Naive B cell (primary cell): ENCODE data around the gene SECISBP2. TPM values are rescaled to one million over a fixed set of nuclear protein-coding genes. Genes with fewer than 3 reads are reported as not detected.
"Not testable (repeated sequence)": the region's sequence is repeated elsewhere in the genome, so short reads cannot be mapped to it uniquely, and the experiment has no call there.

ENCODE experiments used
- ATAC-seq, 2 donors: fragments of 150-1000 bp; cut with Tn5 transposase; 2 replicates each; pipeline ENCODE4 v1.10.0; 2021; ENCODE audit warnings: low read depth in 2 of 2, mild to moderate bottlenecking in 2 of 2, moderate library complexity in 2 of 2
- DNase-seq: peaks from one replicate; pipeline ENCODE4 v3.0.0; 2022
- H3K27ac Mint-ChIP-seq, 6 donors: one replicate each; pipeline ENCODE4 v1.8.0; 2020 to 2022; ENCODE audit warnings: mild to moderate bottlenecking in 6 of 6, mixed read lengths in 6 of 6, moderate library complexity in 5 of 6, inconsistent platforms in 2 of 6
- H3K27me3 Mint-ChIP-seq, 3 donors: one replicate each; pipeline ENCODE4 v1.8.0; 2021 to 2022; ENCODE audit warnings: mixed read lengths in 3 of 3, mild to moderate bottlenecking in 1 of 3
- H3K36me3 Mint-ChIP-seq, 2 donors: one replicate each; pipeline ENCODE4 v1.8.0; 2020 to 2022; ENCODE audit warnings: mixed read lengths in 2 of 2, inconsistent platforms in 1 of 2, mild to moderate bottlenecking in 1 of 2
- H3K4me1 Mint-ChIP-seq, 3 donors: one replicate each; pipeline ENCODE4 v1.8.0; 2020 to 2022; ENCODE audit warnings: mixed read lengths in 3 of 3, inconsistent platforms in 1 of 3, mild to moderate bottlenecking in 1 of 3, moderate library complexity in 1 of 3
- H3K4me3 Mint-ChIP-seq, 8 donors: one replicate each; pipeline ENCODE4 v1.8.0; 2020 to 2022; ENCODE audit warnings: mild to moderate bottlenecking in 8 of 8, mixed read lengths in 8 of 8, moderate library complexity in 8 of 8, inconsistent platforms in 2 of 8
- H3K9me3 Mint-ChIP-seq, 7 donors: one replicate each; pipeline ENCODE4 v1.8.0; 2020 to 2022; ENCODE audit warnings: mixed read lengths in 7 of 7, mild to moderate bottlenecking in 5 of 7, inconsistent platforms in 2 of 7, moderate library complexity in 1 of 7
- polyA plus RNA-seq, 6 donors: library from polyadenylated mRNA; unstranded; fragments of 300-500 nt; fragmentation: Illumina TruSeq; gene quantifications; one replicate each; pipeline ENCODE4 v1.2.3, GENCODE V29; 2021; ENCODE audit warnings: low read depth in 6 of 6

The SECISBP2 gene, protein sequence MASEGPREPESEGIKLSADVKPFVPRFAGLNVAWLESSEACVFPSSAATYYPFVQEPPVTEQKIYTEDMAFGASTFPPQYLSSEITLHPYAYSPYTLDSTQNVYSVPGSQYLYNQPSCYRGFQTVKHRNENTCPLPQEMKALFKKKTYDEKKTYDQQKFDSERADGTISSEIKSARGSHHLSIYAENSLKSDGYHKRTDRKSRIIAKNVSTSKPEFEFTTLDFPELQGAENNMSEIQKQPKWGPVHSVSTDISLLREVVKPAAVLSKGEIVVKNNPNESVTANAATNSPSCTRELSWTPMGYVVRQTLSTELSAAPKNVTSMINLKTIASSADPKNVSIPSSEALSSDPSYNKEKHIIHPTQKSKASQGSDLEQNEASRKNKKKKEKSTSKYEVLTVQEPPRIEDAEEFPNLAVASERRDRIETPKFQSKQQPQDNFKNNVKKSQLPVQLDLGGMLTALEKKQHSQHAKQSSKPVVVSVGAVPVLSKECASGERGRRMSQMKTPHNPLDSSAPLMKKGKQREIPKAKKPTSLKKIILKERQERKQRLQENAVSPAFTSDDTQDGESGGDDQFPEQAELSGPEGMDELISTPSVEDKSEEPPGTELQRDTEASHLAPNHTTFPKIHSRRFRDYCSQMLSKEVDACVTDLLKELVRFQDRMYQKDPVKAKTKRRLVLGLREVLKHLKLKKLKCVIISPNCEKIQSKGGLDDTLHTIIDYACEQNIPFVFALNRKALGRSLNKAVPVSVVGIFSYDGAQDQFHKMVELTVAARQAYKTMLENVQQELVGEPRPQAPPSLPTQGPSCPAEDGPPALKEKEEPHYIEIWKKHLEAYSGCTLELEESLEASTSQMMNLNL
- 10 to 100 TPM; 15.4 to 39.3 (median 28.2) TPM for polyA plus RNA-seq

- no peaks in the 10 kb centered on the region for H3K27me3 Mint-ChIP-seq
- H3K36me3 Mint-ChIP-seq = peaks cover 8 to 9% of the 10 kb centered on the region in 2 donors
- ATAC-seq (peak; percentile 82 to 87), DNase-seq (peak; percentile 95)
- H3K9me3 Mint-ChIP-seq = no peaks in the 10 kb centered on the region
- peaks cover 18 to 56% (median 40%) of the 10 kb centered on the region in 3 donors for H3K4me1 Mint-ChIP-seq
- H3K27ac Mint-ChIP-seq = peak within 1 kb of the TSS; percentile 98 to 100 (median 100)
- peak within 1 kb of the TSS; percentile 90 to 97 (median 94) for H3K4me3 Mint-ChIP-seq
Measured at GRCh38 chr9:89318123-89319014, at the start of gene SECISBP2. TSS of gene SECISBP2 (plus strand) at chr9:89318500. CDS start at chr9:89318577, 77 bp downstream.

- DNase-seq (no peak), ATAC-seq (no peak)
- no peak overlapping the region for H3K27ac Mint-ChIP-seq
- peaks cover 17 to 51% (median 35%) of the 10 kb centered on the region in 7 donors for H3K9me3 Mint-ChIP-seq
- H3K4me3 Mint-ChIP-seq = no peak overlapping the region
- H3K36me3 Mint-ChIP-seq = peaks cover 25 to 41% of the 10 kb centered on the region in 2 donors
- peaks cover 4 to 15% (median 14%) of the 10 kb centered on the region in 3 donors for H3K27me3 Mint-ChIP-seq
- H3K4me1 Mint-ChIP-seq = no peaks in the 10 kb centered on the region
Measured at GRCh38 chr9:89273528-89274279, 44.6 kb upstream of the SECISBP2 start.

DNA sequence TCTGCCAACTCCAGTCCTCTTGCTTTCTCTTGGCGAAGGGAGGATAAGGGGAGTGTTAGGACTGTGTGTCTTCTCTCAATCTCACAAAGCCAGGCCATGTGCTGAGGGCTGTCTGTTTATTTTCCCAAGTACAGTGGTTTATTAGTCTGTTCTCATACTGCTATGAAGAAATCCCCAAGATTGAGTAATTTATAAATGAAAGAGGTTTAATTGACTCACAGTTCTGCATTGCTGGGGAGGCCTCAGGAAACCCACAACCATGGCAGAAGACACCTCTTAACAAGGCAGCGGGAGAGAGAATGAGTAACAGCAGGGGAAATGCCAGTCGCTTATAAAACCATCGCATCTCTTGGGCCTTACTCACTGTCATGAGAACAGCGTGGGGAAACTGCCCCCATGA is 43.5 kb upstream of the SECISBP2 start:
- H3K27ac Mint-ChIP-seq = no peak overlapping the region
- H3K4me1 Mint-ChIP-seq = no peaks in the 10 kb centered on the region
- H3K36me3 Mint-ChIP-seq = peaks cover 25 to 41% of the 10 kb centered on the region in 2 donors
- H3K27me3 Mint-ChIP-seq = peaks cover 4 to 14% (median 9%) of the 10 kb centered on the region in 3 donors
- H3K9me3 Mint-ChIP-seq = peaks cover 15 to 51% (median 33%) of the 10 kb centered on the region in 7 donors
- ATAC-seq = no peak
- no peak for DNase-seq
- H3K4me3 Mint-ChIP-seq = no peak overlapping the region

DNA sequence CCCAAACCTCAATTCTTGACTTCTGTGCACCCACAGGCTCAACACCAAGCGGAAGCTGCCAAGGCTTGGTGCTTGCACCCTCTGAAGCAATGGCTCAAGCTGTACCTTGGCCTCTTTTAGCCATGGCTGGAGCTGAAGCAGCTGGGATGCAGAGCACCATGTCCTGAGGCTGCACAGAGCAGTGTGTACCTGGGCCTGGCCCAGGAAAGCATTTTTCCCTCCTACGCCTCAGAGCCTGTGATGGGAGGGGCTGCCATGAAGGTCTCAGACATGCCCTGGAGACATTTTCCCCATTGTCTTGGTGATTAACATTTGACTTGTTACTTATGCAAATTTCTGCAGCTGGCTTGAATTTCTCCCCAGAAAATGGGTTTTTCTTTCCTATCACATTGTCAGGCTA is 42.3 kb upstream of the SECISBP2 start:
- H3K4me3 Mint-ChIP-seq, ATAC-seq, DNase-seq, H3K27ac Mint-ChIP-seq, H3K4me1 Mint-ChIP-seq: not testable (repeated sequence)
- Mint-ChIP-seq H3K27me3 (peaks cover 4 to 14% (median 9%) of the 10 kb centered on the region in 3 donors), H3K9me3 (peaks cover 15 to 51% (median 32%) of the 10 kb centered on the region in 7 donors), H3K36me3 (peaks cover 25 to 40% of the 10 kb centered on the region in 2 donors)

DNA sequence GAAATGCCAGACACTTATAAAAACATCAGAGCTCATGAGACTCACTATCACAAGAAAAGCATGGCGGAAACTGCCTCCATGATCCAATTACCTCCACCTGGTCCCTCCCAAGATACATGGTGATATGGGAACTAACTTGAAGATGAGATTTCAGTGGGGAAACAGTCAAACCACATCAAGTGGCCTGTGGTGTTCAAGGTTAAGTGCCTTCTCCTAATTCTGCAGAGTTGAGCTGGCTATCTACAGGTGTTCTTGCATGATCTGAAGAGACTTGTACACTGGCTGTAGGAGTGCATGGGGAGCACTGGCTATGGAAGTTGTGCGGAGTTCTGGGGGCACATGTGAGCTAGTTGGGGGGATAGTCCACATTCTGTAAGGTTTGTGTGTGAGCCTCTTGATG is 41.3 kb upstream of the SECISBP2 start:
- Mint-ChIP-seq H3K27ac (no peak overlapping the region), H3K4me3 (peak overlapping the region in 1 of 8 donors; percentile 20), H3K4me1 (no peaks in the 10 kb centered on the region), H3K9me3 (peaks cover 12 to 46% (median 25%) of the 10 kb centered on the region in 7 donors), H3K27me3 (peaks cover 0 to 9% (median 8%) of the 10 kb centered on the region in 3 donors), H3K36me3 (peaks cover 25 to 33% of the 10 kb centered on the region in 2 donors)
- ATAC-seq = no peak
- DNase-seq = no peak

- H3K4me3 Mint-ChIP-seq = no peak overlapping the region
- H3K27me3 Mint-ChIP-seq = peaks cover 0 to 8% (median 7%) of the 10 kb centered on the region in 3 donors
- ATAC-seq (no peak), DNase-seq (no peak)
- no peaks in the 10 kb centered on the region for H3K4me1 Mint-ChIP-seq
- H3K36me3 Mint-ChIP-seq = peaks cover 25 to 31% of the 10 kb centered on the region in 2 donors
- H3K27ac Mint-ChIP-seq = no peak overlapping the region
- H3K9me3 Mint-ChIP-seq = peaks cover 12 to 44% (median 24%) of the 10 kb centered on the region in 7 donors
Measured at GRCh38 chr9:89277454-89277853, 40.8 kb upstream of the SECISBP2 start.

DNA sequence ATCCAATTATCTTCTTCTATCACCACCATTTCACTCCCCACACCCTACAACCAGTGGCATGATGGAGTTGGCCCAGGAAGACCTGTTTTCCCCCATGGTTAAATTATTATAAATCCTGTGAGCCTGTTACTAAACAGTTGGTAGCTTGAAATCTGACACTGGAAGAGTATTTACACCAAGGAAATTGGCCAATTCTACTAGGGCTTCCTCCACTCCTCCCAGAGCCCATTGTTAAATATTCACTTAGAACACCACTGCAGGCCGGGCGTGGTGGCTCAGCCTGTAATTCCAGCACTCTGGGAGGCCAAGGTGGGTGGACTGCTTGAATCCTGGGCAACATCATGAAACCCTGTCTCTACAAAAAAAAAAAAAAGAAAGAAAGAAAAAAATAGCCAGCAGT is 39.7 kb upstream of the SECISBP2 start:
- H3K9me3 Mint-ChIP-seq = peaks cover 6 to 33% (median 17%) of the 10 kb centered on the region in 7 donors
- no peak for DNase-seq
- no peaks in the 10 kb centered on the region for H3K27me3 Mint-ChIP-seq
- ATAC-seq = no peak
- H3K4me3 Mint-ChIP-seq = no peak overlapping the region
- H3K36me3 Mint-ChIP-seq = peaks cover 18 to 20% of the 10 kb centered on the region in 2 donors
- H3K27ac Mint-ChIP-seq = no peak overlapping the region
- no peaks in the 10 kb centered on the region for H3K4me1 Mint-ChIP-seq

DNA sequence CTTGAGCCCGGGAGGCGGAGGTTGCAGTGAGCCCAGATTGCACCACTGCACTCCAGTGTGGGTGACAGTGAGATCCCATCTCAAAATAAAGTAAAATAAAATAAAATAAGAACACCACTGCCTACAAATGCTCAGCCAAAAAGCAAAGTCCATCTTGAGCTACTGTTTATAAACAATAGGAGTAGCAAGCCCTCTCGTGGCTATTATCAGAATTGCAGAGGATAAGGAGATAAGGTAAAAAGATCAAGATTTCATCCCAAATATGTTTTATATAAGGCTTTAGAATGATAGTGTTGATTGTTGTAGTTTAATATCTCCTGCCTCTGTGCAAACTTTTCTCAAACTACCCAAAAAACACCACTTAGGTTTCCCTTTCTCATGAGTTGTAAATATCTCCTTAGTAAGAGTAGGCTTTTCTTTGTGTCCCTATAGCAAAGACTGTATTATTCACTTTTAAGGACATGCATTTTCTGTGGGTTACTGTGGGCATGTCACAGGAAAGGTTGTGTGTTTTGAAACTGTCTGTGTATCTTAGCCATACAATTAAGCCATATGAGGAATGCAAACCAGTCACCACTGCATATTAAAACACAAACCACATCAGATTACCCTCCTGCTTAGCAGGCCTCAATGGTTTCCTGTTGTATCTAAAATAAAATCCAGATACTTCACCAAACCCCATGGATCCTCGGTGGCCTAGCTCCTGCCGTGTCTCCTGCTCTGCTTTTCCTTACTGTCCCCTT is 39.1 kb upstream of the SECISBP2 start:
- no peak for ATAC-seq
- no peaks in the 10 kb centered on the region for H3K27me3 Mint-ChIP-seq
- no peaks in the 10 kb centered on the region for H3K4me1 Mint-ChIP-seq
- H3K36me3 Mint-ChIP-seq = peaks cover 17 to 20% of the 10 kb centered on the region in 2 donors
- peaks cover 3 to 26% (median 11%) of the 10 kb centered on the region in 7 donors for H3K9me3 Mint-ChIP-seq
- DNase-seq = no peak
- H3K27ac Mint-ChIP-seq = peak overlapping the region in 1 of 6 donors; percentile 59
- no peak overlapping the region for H3K4me3 Mint-ChIP-seq

DNA sequence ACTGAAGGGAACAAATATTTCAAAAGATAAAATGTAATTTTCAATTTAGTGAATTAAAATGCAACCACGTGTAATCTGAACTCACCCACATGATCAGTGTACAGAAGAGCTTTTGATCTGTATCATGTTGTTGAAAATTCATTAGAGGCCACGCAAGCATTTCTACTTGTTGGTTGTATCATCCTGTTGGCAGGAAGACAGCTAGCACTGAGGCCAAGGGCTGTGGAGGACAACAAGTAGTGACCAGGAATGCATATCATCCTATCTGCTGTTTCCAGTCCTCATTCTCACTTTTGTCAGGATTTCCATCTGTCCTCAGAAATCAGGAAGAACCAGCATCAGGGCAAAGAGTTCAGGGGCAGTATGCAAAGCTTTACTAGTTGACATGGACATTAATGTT is 37.2 kb upstream of the SECISBP2 start:
- no peak for DNase-seq
- Mint-ChIP-seq H3K4me1 (no peaks in the 10 kb centered on the region), H3K9me3 (peaks cover 0 to 10% (median 4%) of the 10 kb centered on the region in 7 donors), H3K27ac (no peak overlapping the region), H3K4me3 (peak overlapping the region in 1 of 8 donors; percentile 55), H3K27me3 (no peaks in the 10 kb centered on the region), H3K36me3 (peaks cover 13 to 16% of the 10 kb centered on the region in 2 donors)
- ATAC-seq = no peak

GRCh38 chr9:89282248-89282968 is 35.9 kb upstream of the SECISBP2 start:
- not testable (repeated sequence) for H3K9me3 Mint-ChIP-seq, H3K27me3 Mint-ChIP-seq, ATAC-seq, H3K4me1 Mint-ChIP-seq
- H3K36me3 Mint-ChIP-seq = peaks cover 8 to 11% of the 10 kb centered on the region in 2 donors
- peak overlapping the region in 6 of 8 donors; percentile 47 to 82 (median 54) for H3K4me3 Mint-ChIP-seq
- peak overlapping the region in 1 of 6 donors; percentile 10 for H3K27ac Mint-ChIP-seq
- DNase-seq = peak; percentile 14

GRCh38 chr9:89284076-89284475 is 34.2 kb upstream of the SECISBP2 start:
- Mint-ChIP-seq H3K4me3 (peak overlapping the region in 4 of 8 donors; percentile 37 to 74 (median 51)), H3K4me1 (no peaks in the 10 kb centered on the region)
- no peak for DNase-seq

More at GRCh38 chr9:89284076-89284475, 34.2 kb upstream of the SECISBP2 start:
- Mint-ChIP-seq H3K9me3 (no peaks in the 10 kb centered on the region), H3K27me3 (no peaks in the 10 kb centered on the region), H3K27ac (no peak overlapping the region), H3K36me3 (peaks cover 8 to 17% of the 10 kb centered on the region in 2 donors)
- no peak for ATAC-seq
